Right lobe of liver (tissue), 6 donors: ENCODE data around the gene VIPR1. TPM values are rescaled to one million over a fixed set of nuclear protein-coding genes. Genes with fewer than 3 reads are reported as not detected.

Experiments used
- ATAC-seq, 4 donors: fragments of 200-7000 bp; cut with Tn5 transposase; one replicate each; pipeline ENCODE4 v1.9.1; 2020; ENCODE audit warnings: mild to moderate bottlenecking in 4 of 4, moderate library complexity in 4 of 4
- DNase-seq, 3 donors: peaks; one replicate each; pipeline ENCODE4 v3.0.0-alpha.2; 2020
- H3K27ac ChIP-seq, 3 donors: fragments of 200-600 bp; one replicate each; pipeline ENCODE4 v1.8.0; 2022
- H3K27me3 ChIP-seq, 2 donors: fragments of 200-600 bp; one replicate each; pipeline ENCODE4 v1.8.0; 2022
- H3K36me3 ChIP-seq, 4 donors: fragments of 200-600 bp; sonication (generic) in 1 of 4; one replicate each; pipeline versions ENCODE4 v1.5.1 to v1.8.0; 2017 to 2022; ENCODE audit warnings: control low read depth in 1 of 4
- H3K4me1 ChIP-seq, 4 donors: fragments of 200-600 bp; sonication (generic) in 1 of 4; one replicate each; pipeline versions ENCODE4 v1.5.1 to v1.8.0; 2017 to 2022; ENCODE audit warnings: control low read depth in 1 of 4
- H3K4me3 ChIP-seq, 3 donors: fragments of 200-600 bp; one replicate each; pipeline ENCODE4 v1.8.0; 2022
- H3K9me3 ChIP-seq, 4 donors: fragments of 200-600 bp; sonication (generic) in 1 of 4; one replicate each; pipeline versions ENCODE4 v1.5.1 to v1.8.0; 2017 to 2022; ENCODE audit warnings: control low read depth in 1 of 4
- CTCF ChIP-seq, 4 donors: fragments of 200-600 bp in 3 of 4; fragments of 450-650 bp in 1 of 4; IDR thresholded peaks; one replicate each; pipeline versions ENCODE4 v1.5.1 to v1.8.0; 2016 to 2022; ENCODE audit warnings: antibody characterized with exemption in 4 of 4, mild to moderate bottlenecking in 2 of 4
- POLR2A ChIP-seq: fragments of 450-650 bp; IDR thresholded peaks from one replicate; pipeline ENCODE4 v1.6.1; 2017; ENCODE audit warnings: antibody characterized with exemption, mild to moderate bottlenecking
- WGBS: methylation state at CpG from one replicate; pipeline ENCODE4 v1.1.6; 2018; ENCODE audit warnings: low coverage, low lambda C conversion rate; ENCODE audit not compliant: insufficient coverage; ENCODE audit errors: missing lambda C conversion rate; 5-methylcytosine and 5-hydroxymethylcytosine counted together
- intact Hi-C, 2 donors: fragments of 100-400 bp; cut with DNase I; formaldehyde crosslinking; loops; one replicate each; pipeline versions ENCODE4 v1.11.2 to v1.14.1; 2022
- total RNA-seq, 6 experiments: library from RNA; depleted of rRNA in 2 of 6; stranded (reverse); fragments of >200 nt in 2 of 6; fragmentation: NEBNext Ultra II Directional in 3 of 6; extraction: Animal tissue kit (Norgen Biotek cat#: 25700) in 3 of 6; gene quantifications; one replicate each; pipeline versions ENCODE4 v1.1.0 to v1.2.4, GENCODE V29; 2016 to 2023
- donor health status: DM: no; HTN: yes; CAD: no.
- donor health status: DM: no; HTN: no; CAD: no.
- donor health status: DM: no; HTN: no; CAD: no.
- donor health status: DM: no; HTN: yes; CAD: no.
- donor health status: DM: no; HTN: yes; CAD: no.

VIPR1 gene
- total RNA-seq, 6 experiments from 2014 or later, result 1.9 to 34.5 (median 18.2) TPM

GRCh38 chr3:42501681-42502428 lies 588 bp upstream of the VIPR1 start:
- no peak overlapping the region for H3K27ac ChIP-seq
- H3K9me3 ChIP-seq, result no peaks in the 10 kb centered on the region
- H3K4me1 ChIP-seq, result peaks cover 0 to 10% (median 5%) of the 10 kb centered on the region in 4 donors
- peak; percentile 76 for DNase-seq
- TF ChIP-seq CTCF (IDR thresholded peaks at IDR 0.05) (peak; percentile 54 to 79 (median 66)), POLR2A (no peak)
- 3% methylated on average over 22 of the region's 46 CpGs for WGBS
- H3K27me3 ChIP-seq, result no peaks in the 10 kb centered on the region
- no peaks in the 10 kb centered on the region for H3K36me3 ChIP-seq
- intact Hi-C loops, result no loop called here
- peak; percentile 79 to 87 (median 81) for ATAC-seq
- H3K4me3 ChIP-seq, result peak overlapping the region; percentile 35 to 42 (median 39)

- H3K27me3 ChIP-seq, result no peaks in the 10 kb centered on the region
- no peaks in the 10 kb centered on the region for H3K36me3 ChIP-seq
- DNase-seq (no peak), ATAC-seq (no peak)
- intact Hi-C loops, result no loop called here
- H3K9me3 ChIP-seq, result no peaks in the 10 kb centered on the region
- peak overlapping the region in 2 of 3 donors; percentile 35 to 42 for H3K4me3 ChIP-seq
- WGBS, result no CpG with 5 or more reads among the region's 4 CpGs
- peaks cover 0 to 10% (median 5%) of the 10 kb centered on the region in 4 donors for H3K4me1 ChIP-seq
- H3K27ac ChIP-seq, result no peak overlapping the region
- no peak for TF ChIP-seq POLR2A
- no peak for TF ChIP-seq CTCF (IDR thresholded peaks at IDR 0.05)
Observed at GRCh38 chr3:42503251-42503924, 945 bp downstream of the VIPR1 start.

- ATAC-seq (no peak), DNase-seq (peak in 1 of 3 donors; percentile 29)
- intact Hi-C loops, result no loop called here
- H3K27me3 ChIP-seq, result no peaks in the 10 kb centered on the region
- no peaks in the 10 kb centered on the region for H3K36me3 ChIP-seq
- TF ChIP-seq POLR2A (no peak), CTCF (IDR thresholded peaks at IDR 0.05) (no peak)
- H3K4me1 ChIP-seq, result peaks cover 0 to 10% (median 5%) of the 10 kb centered on the region in 4 donors
- H3K9me3 ChIP-seq, result no peaks in the 10 kb centered on the region
- WGBS, result no CpG with 5 or more reads among the region's 4 CpGs
- H3K4me3 ChIP-seq, result peak overlapping the region in 2 of 3 donors; percentile 35 to 42
- no peak overlapping the region for H3K27ac ChIP-seq
Observed at GRCh38 chr3:42503957-42504333, 1.5 kb downstream of the VIPR1 start.

- Histone ChIP-seq H3K27ac (no peak overlapping the region), H3K36me3 (no peaks in the 10 kb centered on the region), H3K4me1 (peaks cover 0 to 10% (median 5%) of the 10 kb centered on the region in 4 donors), H3K27me3 (no peaks in the 10 kb centered on the region), H3K4me3 (peak overlapping the region in 1 of 3 donors; percentile 35), H3K9me3 (no peaks in the 10 kb centered on the region)
- peak in 2 of 3 donors; percentile 31 to 32 for DNase-seq
- WGBS, result 64% methylated on average over 6 of the region's 10 CpGs
- no peak for ATAC-seq
- no peak for TF ChIP-seq POLR2A
- no peak for TF ChIP-seq CTCF (IDR thresholded peaks at IDR 0.05)
- intact Hi-C loops, result no loop called here
Observed at GRCh38 chr3:42504334-42505127, 2.1 kb downstream of the VIPR1 start.
